ENCODE data around the gene MAGEA2.

- TF ChIP-seq YY1 (IDR thresholded peaks at IDR 0.05; ENCODE audit: insufficient read depth, insufficient read length) (no peak), ZNF274 (IDR thresholded peaks at IDR 0.05; ENCODE audit: low read depth, low read length) (no peak), SUZ12 (IDR thresholded peaks at IDR 0.05; ENCODE audit: extremely low read depth, insufficient read depth, insufficient read length) (no peak)
Measured at GRCh38 chrX:152733261-152733975, 20.2 kb downstream of the MAGEA2 start, which contains the start of the genes CSAG1 and MAGEA12.
